PC-9 (cell line): ENCODE results near the gene AATF. TPM values are rescaled to one million over a fixed set of nuclear protein-coding genes. Genes with fewer than 3 reads are reported as not detected.

Experiments
- BruUV-seq: library from RNA; stranded (reverse); fragments of 400-500 nt; replicated peaks from 2 replicates; lab custom pipeline; 2021; lab: Mats Ljungman, UMichigan
- CTCF ChIA-PET: fragments of 300-600 bp; sonication (Branson Sonifier 250); formaldehyde crosslinking; loops from one replicate; lab custom pipeline; 2022; ENCODE audit warnings: antibody characterized with exemption; lab: Charles Lee
- POLR2A ChIA-PET: fragments of 300-600 bp; sonication (Branson Sonifier 250); formaldehyde crosslinking; loops from one replicate; lab custom pipeline; 2022; ENCODE audit warnings: antibody characterized with exemption; ENCODE audit not compliant: unreplicated experiment; lab: Charles Lee
- DNase-seq, 2 experiments: peaks; one replicate each; pipeline versions ENCODE4 v3.0.0 to v3.0.0-alpha.2; 2015 to 2022; ENCODE audit warnings: mixed read lengths in 1 of 2
- H2AFZ ChIP-seq: fragments of 200-600 bp; sonication (generic); 2 replicates; pipeline ENCODE4 v1.8.1; 2017; ENCODE audit warnings: antibody characterized with exemption
- H3F3A ChIP-seq: fragments of 200-600 bp; sonication (generic); 2 replicates; pipeline ENCODE4 v1.8.1; 2017; ENCODE audit warnings: antibody characterized with exemption, mild to moderate bottlenecking, low read depth; ENCODE audit not compliant: insufficient read depth
- H3K27ac ChIP-seq: fragments of 200-600 bp; sonication (generic); 2 replicates; pipeline ENCODE4 v1.6.1; 2016; ENCODE audit warnings: mixed run types
- H3K27me3 ChIP-seq: fragments of 200-600 bp; sonication (generic); 2 replicates; pipeline ENCODE4 v1.6.1; 2016; ENCODE audit warnings: low read depth, mixed run types; ENCODE audit not compliant: insufficient read depth
- H3K36me3 ChIP-seq: fragments of 200-600 bp; sonication (generic); 2 replicates; pipeline ENCODE4 v1.6.1; 2016; ENCODE audit warnings: low read depth, mixed run types
- H3K4me1 ChIP-seq: fragments of 200-600 bp; sonication (generic); replicated peaks from 2 replicates; pipeline ENCODE4 v1.6.1; 2016; ENCODE audit warnings: mixed run types; ENCODE audit not compliant: insufficient read depth
- H3K4me2 ChIP-seq: fragments of 200-600 bp; sonication (generic); 2 replicates; pipeline ENCODE4 v1.6.1; 2017; ENCODE audit warnings: mixed run types
- H3K4me3 ChIP-seq: fragments of 200-600 bp; sonication (generic); 2 replicates; pipeline ENCODE4 v1.6.1; 2016; ENCODE audit warnings: mixed run types
- H3K79me2 ChIP-seq: fragments of 200-600 bp; sonication (generic); 2 replicates; pipeline ENCODE4 v1.6.1; 2017; ENCODE audit warnings: low read depth, mixed run types
- H3K9me2 ChIP-seq: fragments of 200-600 bp; sonication (generic); 2 replicates; pipeline ENCODE4 v1.8.1; 2017; ENCODE audit warnings: mild to moderate bottlenecking; ENCODE audit not compliant: insufficient read depth
- H3K9me3 ChIP-seq: fragments of 200-600 bp; sonication (generic); 2 replicates; pipeline ENCODE4 v1.8.1; 2016; ENCODE audit warnings: low read depth; ENCODE audit not compliant: insufficient read depth
- H4K20me1 ChIP-seq: fragments of 200-600 bp; sonication (generic); 2 replicates; pipeline ENCODE4 v1.8.1; 2017; ENCODE audit not compliant: insufficient read depth
- CTCF ChIP-seq: fragments of 200-600 bp; sonication (generic); conservative IDR thresholded peaks from 2 replicates; pipeline ENCODE4 v1.6.1; 2017; ENCODE audit warnings: mixed run types, antibody characterized with exemption, mild to moderate bottlenecking, moderate library complexity
- EZH2 ChIP-seq: fragments of 200-600 bp; sonication (generic); IDR thresholded peaks from 2 replicates; pipeline ENCODE4 v1.8.0; 2017; ENCODE audit warnings: antibody characterized with exemption, low read depth
- intact Hi-C: fragments of 100-400 bp; cut with micrococcal nuclease; formaldehyde crosslinking; loops from one replicate; pipeline ENCODE4 v1.10.0; 2022; ENCODE audit not compliant: unreplicated experiment
- total RNA-seq: library from RNA; stranded (reverse); gene quantifications from 2 replicates; pipeline ENCODE4 v1.2.3, GENCODE V29; 2021

The AATF gene
- total RNA-seq, 1 experiment from 2014 or later = 71.4 TPM

DNA sequence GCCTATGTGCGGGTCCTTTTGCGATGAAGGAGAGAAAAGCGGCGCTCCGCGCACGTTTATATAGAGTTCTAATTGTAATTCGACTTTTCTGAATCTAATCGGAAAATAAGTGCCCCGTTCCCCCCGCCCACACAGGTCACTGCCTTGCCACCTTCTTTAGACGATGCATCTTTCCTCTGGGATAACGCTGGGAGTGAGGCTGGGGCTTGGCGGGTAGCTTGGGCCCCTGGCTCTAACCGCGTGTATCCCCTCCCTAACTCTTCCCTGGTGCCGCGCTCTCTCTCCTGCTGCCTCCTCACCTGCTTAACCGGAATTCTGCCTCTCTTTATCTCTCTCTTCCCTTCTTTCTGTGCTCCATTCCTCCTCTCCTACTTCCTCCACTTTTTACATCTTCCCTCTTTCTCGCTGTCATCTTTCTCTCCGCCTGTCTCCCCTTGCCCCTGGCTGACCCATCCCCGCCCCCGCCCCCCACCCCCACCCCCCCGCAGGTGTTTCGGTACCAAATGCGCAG, 8.9 kb upstream of the AATF start:
- Histone ChIP-seq H3K4me3 (peak overlapping the region; percentile 82; the same call in 1 of the 2 replicates), H3K79me2 (peaks cover 69% of the 10 kb centered on the region), H3K4me2 (peak overlapping the region; percentile 93), H3K9me2 (no peaks in the 10 kb centered on the region), H3K27ac (no peak overlapping the region), H3F3A (peaks cover 11% of the 10 kb centered on the region; the same call in 1 of the 2 replicates), H3K9me3 (no peaks in the 10 kb centered on the region), H3K4me1 (peaks cover 14% of the 10 kb centered on the region), H3K36me3 (no peaks in the 10 kb centered on the region; the same call in 1 of the 2 replicates), H3K27me3 (no peaks in the 10 kb centered on the region), H4K20me1 (no peaks in the 10 kb centered on the region), H2AFZ (no peak overlapping the region)
- CTCF ChIA-PET = no interaction called here
- POLR2A ChIA-PET = no interaction called here
- intact Hi-C loops = no loop called here
- no TSS peak for BruUV-seq
- TF ChIP-seq CTCF (no peak), EZH2 (no peak)
- DNase-seq = no peak

DNA sequence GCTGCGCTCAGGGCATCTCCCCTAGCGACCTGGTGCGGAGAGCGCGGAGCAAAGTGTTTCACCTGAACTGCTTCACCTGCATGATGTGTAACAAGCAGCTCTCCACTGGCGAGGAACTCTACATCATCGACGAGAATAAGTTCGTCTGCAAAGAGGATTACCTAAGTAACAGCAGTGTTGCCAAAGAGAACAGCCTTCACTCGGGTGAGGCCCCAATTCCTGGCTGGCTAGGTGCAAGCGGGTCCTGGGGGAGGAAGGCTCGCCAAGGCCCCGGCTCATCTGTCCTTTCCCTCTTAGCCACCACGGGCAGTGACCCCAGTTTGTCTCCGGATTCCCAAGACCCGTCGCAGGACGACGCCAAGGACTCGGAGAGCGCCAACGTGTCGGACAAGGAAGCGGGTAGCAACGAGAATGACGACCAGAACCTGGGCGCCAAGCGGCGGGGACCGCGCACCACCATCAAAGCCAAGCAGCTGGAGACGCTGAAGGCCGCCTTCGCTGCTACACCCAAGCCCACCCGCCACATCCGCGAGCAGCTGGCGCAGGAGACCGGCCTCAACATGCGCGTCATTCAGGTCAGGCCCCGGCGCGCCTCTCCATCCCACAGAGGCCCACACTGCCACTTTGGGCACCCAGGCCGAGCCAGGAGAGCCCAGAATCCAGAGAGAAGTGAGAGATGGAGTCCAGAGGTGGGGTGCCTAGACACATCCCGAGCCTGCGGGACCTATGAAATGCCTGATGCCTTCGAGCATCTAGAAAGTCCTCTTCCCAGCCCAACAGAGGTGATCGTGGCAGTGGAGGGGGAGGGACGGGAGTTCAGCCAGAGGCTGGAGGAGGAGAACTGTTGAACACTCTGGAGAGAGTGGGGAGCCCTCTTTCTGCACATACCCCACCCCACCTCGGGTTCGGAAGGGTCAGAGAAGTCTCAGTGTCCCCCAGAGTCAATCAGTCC, 8.2 kb upstream of the AATF start:
- Histone ChIP-seq H3K9me3 (no peaks in the 10 kb centered on the region), H3K4me2 (no peak overlapping the region), H4K20me1 (no peaks in the 10 kb centered on the region), H3K4me3 (no peak overlapping the region), H3K9me2 (no peaks in the 10 kb centered on the region), H2AFZ (no peak overlapping the region), H3K79me2 (peaks cover 62% of the 10 kb centered on the region), H3K4me1 (peaks cover 7% of the 10 kb centered on the region; the same call in 1 of the 2 replicates), H3K27me3 (no peaks in the 10 kb centered on the region), H3K36me3 (no peaks in the 10 kb centered on the region; the same call in 1 of the 2 replicates), H3K27ac (no peak overlapping the region), H3F3A (peaks cover 14% of the 10 kb centered on the region; the same call in 1 of the 2 replicates)
- CTCF ChIA-PET = no interaction called here
- TF ChIP-seq EZH2 (no peak), CTCF (no peak)
- intact Hi-C loops = no loop called here
- POLR2A ChIA-PET = no interaction called here
- no peak for DNase-seq
- BruUV-seq = no TSS peak

- TF ChIP-seq CTCF (no peak), EZH2 (no peak)
- H4K20me1 ChIP-seq = no peaks in the 10 kb centered on the region
- CTCF ChIA-PET = no interaction called here
- H3K36me3 ChIP-seq = no peaks in the 10 kb centered on the region; the same call in 1 of the 2 replicates
- H3F3A ChIP-seq = peaks cover 14% of the 10 kb centered on the region; the same call in 1 of the 2 replicates
- POLR2A ChIA-PET = no interaction called here
- no peak overlapping the region for H3K27ac ChIP-seq
- BruUV-seq = no TSS peak
- intact Hi-C loops = no loop called here
- peaks cover 7% of the 10 kb centered on the region; the same call in 1 of the 2 replicates for H3K4me1 ChIP-seq
- no peak for DNase-seq
- no peaks in the 10 kb centered on the region for H3K9me3 ChIP-seq
- H3K4me2 ChIP-seq = no peak overlapping the region
- no peak overlapping the region for H3K4me3 ChIP-seq
- no peaks in the 10 kb centered on the region for H3K9me2 ChIP-seq
- no peaks in the 10 kb centered on the region for H3K27me3 ChIP-seq
- peaks cover 54% of the 10 kb centered on the region for H3K79me2 ChIP-seq
- H2AFZ ChIP-seq = no peak overlapping the region
Measured at GRCh38 chr17:36941265-36942010, 7.3 kb upstream of the AATF start.
